B cell (primary cell): ENCODE data around the gene MSH5. TPM values are rescaled to one million over a fixed set of nuclear protein-coding genes. Genes with fewer than 3 reads are reported as not detected.

Source experiments
- ATAC-seq: fragments of 200-7000 bp; cut with Tn5 transposase; one replicate; pipeline ENCODE4 v1.10.0; 2021; ENCODE audit warnings: low read depth, mild to moderate bottlenecking, moderate number of reproducible peaks, moderate library complexity
- CTCF ChIA-PET: fragments of 350-600 bp; sonication (Branson Sonifier 250); formaldehyde crosslinking; loops from one replicate; lab custom pipeline; 2021; ENCODE audit warnings: antibody characterized with exemption, inconsistent platforms; lab: Charles Lee
- POLR2A ChIA-PET: fragments of 350-600 bp; sonication (Branson Sonifier 250); formaldehyde crosslinking; loops from one replicate; lab custom pipeline; 2021; ENCODE audit warnings: antibody characterized with exemption; lab: Charles Lee
- DNase-seq: peaks from one replicate; pipeline ENCODE4 v3.0.0; 2013
- H2AFZ ChIP-seq: 2 replicates; pipeline ENCODE4 v1.6.1; 2012; ENCODE audit warnings: mild to moderate bottlenecking, low read depth, low read length; ENCODE audit not compliant: insufficient read depth, poor library complexity, severe bottlenecking
- H3K27ac ChIP-seq, 2 donors: 1 replicate in 1 of 2; 2 replicates in 1 of 2; pipeline ENCODE4 v1.5.1; 2012 to 2013; ENCODE audit warnings: low read length in 2 of 2, mild to moderate bottlenecking in 2 of 2, moderate library complexity in 1 of 2
- H3K27me3 ChIP-seq, 4 experiments: fragments of 200-600 bp in 1 of 4; sonication (generic) in 1 of 4; replicated peaks in 1 of 4; 1 replicate in 2 of 4; 2 replicates in 2 of 4; pipeline versions ENCODE4 v1.6.1 to v1.7.0; 2013 to 2016; ENCODE audit warnings: low read length in 3 of 4, mild to moderate bottlenecking in 2 of 4, mixed read lengths in 1 of 4, moderate library complexity in 1 of 4; ENCODE audit not compliant: insufficient read depth in 4 of 4, control insufficient read depth in 3 of 4; ENCODE audit errors: control extremely low read depth in 1 of 4
- H3K36me3 ChIP-seq, 2 experiments: replicated peaks in 1 of 2; 1 replicate in 1 of 2; 2 replicates in 1 of 2; pipeline versions ENCODE4 v1.6.1 to v1.7.1; 2013; ENCODE audit warnings: low read length in 1 of 2; ENCODE audit not compliant: insufficient read depth in 2 of 2, control insufficient read depth in 1 of 2; ENCODE audit errors: control extremely low read depth in 1 of 2, extremely low read depth in 1 of 2
- H3K4me1 ChIP-seq, 2 donors: fragments of 200-600 bp in 1 of 2; sonication (generic) in 1 of 2; 1 replicate in 1 of 2; 2 replicates in 1 of 2; pipeline versions ENCODE4 v1.5.1 to v1.6.1; 2013 to 2017; ENCODE audit warnings: low read length in 2 of 2; ENCODE audit not compliant: control insufficient read depth in 2 of 2, insufficient read depth in 2 of 2
- H3K4me2 ChIP-seq: replicated peaks from 2 replicates; pipeline ENCODE3; 2012; ENCODE audit warnings: mild to moderate bottlenecking, low read depth, low read length; ENCODE audit not compliant: poor library complexity, severe bottlenecking
- H3K4me3 ChIP-seq, 5 experiments: fragments of 200-600 bp in 1 of 5; sonication (generic) in 1 of 5; 1 replicate in 3 of 5; 2 replicates in 2 of 5; pipeline versions ENCODE4 v1.5.1 to v1.7.0; 2011 to 2016; ENCODE audit warnings: low read length in 4 of 5, mild to moderate bottlenecking in 4 of 5, low read depth in 2 of 5, control low read depth in 1 of 5, moderate library complexity in 1 of 5; ENCODE audit not compliant: insufficient read depth in 1 of 5; ENCODE audit errors: control extremely low read depth in 1 of 5, extremely low read depth in 1 of 5
- H3K79me2 ChIP-seq: fragments of 200-600 bp; sonication (generic); one replicate; pipeline ENCODE4 v1.6.0; 2016; ENCODE audit warnings: low read length; ENCODE audit not compliant: control insufficient read depth, insufficient read depth
- H3K9ac ChIP-seq: fragments of 200-600 bp; sonication (generic); 2 replicates; pipeline ENCODE4 v1.6.1; 2017; ENCODE audit warnings: mild to moderate bottlenecking, low read length, moderate library complexity
- H3K9me3 ChIP-seq, 3 donors: one replicate each; pipeline versions ENCODE4 v1.6.1 to v1.7.1; 2013; ENCODE audit warnings: low read length in 2 of 3; ENCODE audit not compliant: control insufficient read depth in 2 of 3, insufficient read depth in 1 of 3; ENCODE audit errors: control extremely low read depth in 1 of 3
- H4K20me1 ChIP-seq: 2 replicates; pipeline ENCODE4 v1.6.0; 2012; ENCODE audit warnings: mild to moderate bottlenecking, low read length; ENCODE audit not compliant: insufficient read depth, control insufficient read depth, poor library complexity, severe bottlenecking
- H3K27ac Mint-ChIP-seq: one replicate; pipeline ENCODE4 v1.8.0; 2021; ENCODE audit warnings: mixed read lengths
- H3K27me3 Mint-ChIP-seq: one replicate; pipeline ENCODE4 v1.8.0; 2021; ENCODE audit warnings: mixed read lengths
- H3K4me1 Mint-ChIP-seq: one replicate; pipeline ENCODE4 v1.8.0; 2021; ENCODE audit warnings: mixed read lengths
- H3K4me3 Mint-ChIP-seq: one replicate; pipeline ENCODE4 v1.8.0; 2021; ENCODE audit warnings: mixed read lengths
- H3K9me3 Mint-ChIP-seq: one replicate; pipeline ENCODE4 v1.8.0; 2022; ENCODE audit warnings: mixed read lengths; ENCODE audit not compliant: insufficient read depth
- CTCF ChIP-seq: fragments of 200-600 bp; IDR thresholded peaks from one replicate; pipeline ENCODE4 v1.8.0; 2022; ENCODE audit warnings: antibody characterized with exemption, mild to moderate bottlenecking
- EZH2 ChIP-seq: IDR thresholded peaks from 2 replicates; pipeline ENCODE4 v1.6.1; 2012; ENCODE audit warnings: borderline replicate concordance, low read depth, mild to moderate bottlenecking, moderate library complexity, low read length; ENCODE audit not compliant: insufficient read depth, poor library complexity, severe bottlenecking
- WGBS: methylation state at CpG from one replicate; pipeline ENCODE4 v1.1.5; 2013; ENCODE audit warnings: missing lambda C conversion rate; ENCODE audit not compliant: insufficient coverage; 5-methylcytosine and 5-hydroxymethylcytosine counted together
- intact Hi-C: fragments of 100-400 bp; cut with micrococcal nuclease; formaldehyde crosslinking; loops from one replicate; pipeline ENCODE4 v1.10.0; 2022
- polyA plus RNA-seq: library from polyadenylated mRNA; depleted of rRNA; stranded (reverse); fragments of >200 nt; gene quantifications from 2 replicates; pipeline ENCODE4 v1.2.3, GENCODE V29; 2012
- total RNA-seq, 2 donors: library from RNA; stranded (reverse); fragments of 120-200 nt in 1 of 2; gene quantifications; 1 replicate in 1 of 2; 2 replicates in 1 of 2; pipeline versions ENCODE4 v1.2.3 to v1.2.4, GENCODE V29; 2013 to 2022

MSH5 gene
- total and polyA plus RNA-seq, 2 donors (not counting 1 experiment from before 2014, with no cell fraction given): 49.9 to 51.6 TPM

DNA sequence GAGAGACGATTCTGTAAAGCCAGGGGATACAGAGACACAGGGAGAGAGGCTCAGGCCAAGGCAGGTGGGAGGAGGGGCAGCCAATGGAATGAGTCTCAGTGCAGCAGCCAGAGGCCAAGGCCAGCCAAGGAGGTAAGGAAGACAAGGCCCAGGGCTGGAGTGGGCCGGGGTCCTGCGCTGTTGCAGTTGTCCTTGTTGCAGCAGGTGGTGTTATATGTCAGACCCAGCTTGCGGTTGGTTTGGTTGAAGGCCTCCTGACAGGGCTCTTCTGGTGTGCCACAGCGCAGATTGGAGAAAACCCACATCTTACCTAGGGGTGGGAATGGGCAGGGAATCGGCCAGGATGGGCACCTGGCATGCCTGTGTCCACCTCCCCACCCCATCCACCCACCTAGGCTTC lies 20.8 kb upstream of the MSH5 start:
- intact Hi-C loops: no loop called here
- ChIA-PET POLR2A (no interaction called here), CTCF (no interaction called here)
- Histone ChIP-seq H3K9ac (no peak overlapping the region), H3K27me3 (no peaks in the 10 kb centered on the region), H3K4me3 (no peak overlapping the region), H4K20me1 (no peaks in the 10 kb centered on the region), H3K36me3 (no peaks in the 10 kb centered on the region), H3K27ac (no peak overlapping the region), H2AFZ (no peak overlapping the region), H3K4me1 (peaks cover 7 to 12% of the 10 kb centered on the region in 2 donors), H3K9me3 (no peaks in the 10 kb centered on the region), H3K4me2 (no peak overlapping the region), H3K79me2 (no peaks in the 10 kb centered on the region)
- H3K27me3 Mint-ChIP-seq: no peaks in the 10 kb centered on the region
- H3K4me3 Mint-ChIP-seq: no peak overlapping the region
- DNase-seq: no peak
- peaks cover 12% of the 10 kb centered on the region for H3K4me1 Mint-ChIP-seq
- no peaks in the 10 kb centered on the region for H3K9me3 Mint-ChIP-seq
- no peak overlapping the region for H3K27ac Mint-ChIP-seq
- WGBS: 94% methylated on average over 6 of the region's 6 CpGs
- TF ChIP-seq CTCF (no peak), EZH2 (no peak)
- no peak for ATAC-seq

GRCh38 chr6:31720196-31720770 lies 19.5 kb upstream of the MSH5 start:
- H2AFZ ChIP-seq: no peak overlapping the region
- H3K27ac Mint-ChIP-seq: no peak overlapping the region
- H3K4me3 Mint-ChIP-seq: no peak overlapping the region
- H3K9ac ChIP-seq: no peak overlapping the region
- H3K4me1 ChIP-seq: peaks cover 7 to 12% of the 10 kb centered on the region in 2 donors
- H3K4me2 ChIP-seq: no peak overlapping the region
- H3K9me3 Mint-ChIP-seq: no peaks in the 10 kb centered on the region
- POLR2A ChIA-PET: no interaction called here
- no peaks in the 10 kb centered on the region for H4K20me1 ChIP-seq
- no peaks in the 10 kb centered on the region for H3K36me3 ChIP-seq
- no peaks in the 10 kb centered on the region for H3K27me3 Mint-ChIP-seq
- peaks cover 19% of the 10 kb centered on the region for H3K4me1 Mint-ChIP-seq
- no peaks in the 10 kb centered on the region for H3K9me3 ChIP-seq
- no peak overlapping the region for H3K27ac ChIP-seq
- intact Hi-C loops: no loop called here
- no peak overlapping the region for H3K4me3 ChIP-seq
- no peak for TF ChIP-seq EZH2
- no peak for TF ChIP-seq CTCF
- DNase-seq (no peak), ATAC-seq (no peak)
- H3K27me3 ChIP-seq: no peaks in the 10 kb centered on the region
- CTCF ChIA-PET: interaction anchor here (0.6 kb wide), 1 partner anchor 41 kb away, joined by 3 read pairs; no protein-coding TSS in a partner anchor
- WGBS: 97% methylated on average over 4 of the region's 5 CpGs
- no peaks in the 10 kb centered on the region for H3K79me2 ChIP-seq
